PC-3 (cell line): ENCODE measurements around the gene OR2AK2.

Experiments
- CTCF ChIP-seq: fragments of 300-600 bp; sonication (generic); conservative IDR thresholded peaks from 2 replicates; pipeline ENCODE4 v1.5.1; 2017; ENCODE audit warnings: antibody characterized with exemption, low read depth, mild to moderate bottlenecking, low read length
- EZH2 ChIP-seq: fragments of 300-600 bp; sonication (generic); IDR thresholded peaks from one replicate; pipeline ENCODE4 v1.6.1; 2017; ENCODE audit warnings: antibody characterized with exemption, mild to moderate bottlenecking, low read length; ENCODE audit not compliant: unreplicated experiment
- EZH2phosphoT487 ChIP-seq: fragments of 300-600 bp; sonication (generic); IDR thresholded peaks from 2 replicates; pipeline ENCODE4 v1.6.1; 2018; ENCODE audit warnings: mild to moderate bottlenecking, antibody characterized with exemption, low read length, borderline replicate concordance

GRCh38 chr1:247964933-247965332, at the start of gene OR2AK2:
- TF ChIP-seq EZH2 (no peak), CTCF (no peak), EZH2phosphoT487 (no peak)
